Activated CD4-positive, alpha-beta T cell treated with anti-CD3 and anti-CD28 coated beads, Interleukin-2, amount 10 ng/mL, durations not matched to agents 24 days and 14 days (primary cell): ENCODE measurements around the gene CUL9. TPM values are rescaled to one million over a fixed set of nuclear protein-coding genes. Genes with fewer than 3 reads are reported as not detected.
A peak's percentile ranks its signal among the peaks of the same experiment; 100 is the strongest.

Experiments used
- DNase-seq: peaks from one replicate; pipeline ENCODE4 v3.0.0; 2022
- H3K27ac Mint-ChIP-seq: one replicate; pipeline ENCODE4 v1.8.0; 2022; ENCODE audit warnings: mild to moderate bottlenecking, mixed read lengths
- H3K27me3 Mint-ChIP-seq: one replicate; pipeline ENCODE4 v1.8.0; 2022; ENCODE audit warnings: mixed read lengths
- H3K36me3 Mint-ChIP-seq: one replicate; pipeline ENCODE4 v1.8.0; 2022; ENCODE audit warnings: low read depth, mild to moderate bottlenecking, mixed read lengths
- H3K4me1 Mint-ChIP-seq: one replicate; pipeline ENCODE4 v1.8.0; 2021; ENCODE audit warnings: mixed read lengths
- H3K4me3 Mint-ChIP-seq: one replicate; pipeline ENCODE4 v1.8.0; 2022; ENCODE audit warnings: mild to moderate bottlenecking, moderate library complexity, mixed read lengths
- H3K9me3 Mint-ChIP-seq: one replicate; pipeline ENCODE4 v1.8.0; 2021; ENCODE audit warnings: mixed read lengths
- intact Hi-C: fragments of 100-400 bp; cut with micrococcal nuclease; formaldehyde crosslinking; loops from one replicate; pipeline ENCODE4 v1.15.1; 2023
- total RNA-seq: library from RNA; stranded (reverse); gene quantifications from 2 replicates; pipeline ENCODE4 v1.2.3, GENCODE V29; 2022

Gene CUL9
- total RNA-seq, 1 donor from 2014 or later: 38.1 TPM

GRCh38 chr6:43240950-43241349 is 59.0 kb downstream of the CUL9 start:
- no peak overlapping the region for H3K27ac Mint-ChIP-seq
- intact Hi-C loops: no loop called here
- peaks cover 45% of the 10 kb centered on the region for H3K27me3 Mint-ChIP-seq
- peaks cover 4% of the 10 kb centered on the region for H3K4me1 Mint-ChIP-seq
- peaks cover 6% of the 10 kb centered on the region for H3K9me3 Mint-ChIP-seq
- H3K4me3 Mint-ChIP-seq: no peak overlapping the region
- no peaks in the 10 kb centered on the region for H3K36me3 Mint-ChIP-seq
- no peak for DNase-seq

GRCh38 chr6:43241446-43241845 is 59.5 kb downstream of the CUL9 start:
- H3K27me3 Mint-ChIP-seq: peaks cover 42% of the 10 kb centered on the region
- H3K4me1 Mint-ChIP-seq: peaks cover 7% of the 10 kb centered on the region
- no peak overlapping the region for H3K4me3 Mint-ChIP-seq
- H3K9me3 Mint-ChIP-seq: peaks cover 6% of the 10 kb centered on the region
- no peaks in the 10 kb centered on the region for H3K36me3 Mint-ChIP-seq
- no peak overlapping the region for H3K27ac Mint-ChIP-seq
- intact Hi-C loops: no loop called here
- DNase-seq: no peak

DNA sequence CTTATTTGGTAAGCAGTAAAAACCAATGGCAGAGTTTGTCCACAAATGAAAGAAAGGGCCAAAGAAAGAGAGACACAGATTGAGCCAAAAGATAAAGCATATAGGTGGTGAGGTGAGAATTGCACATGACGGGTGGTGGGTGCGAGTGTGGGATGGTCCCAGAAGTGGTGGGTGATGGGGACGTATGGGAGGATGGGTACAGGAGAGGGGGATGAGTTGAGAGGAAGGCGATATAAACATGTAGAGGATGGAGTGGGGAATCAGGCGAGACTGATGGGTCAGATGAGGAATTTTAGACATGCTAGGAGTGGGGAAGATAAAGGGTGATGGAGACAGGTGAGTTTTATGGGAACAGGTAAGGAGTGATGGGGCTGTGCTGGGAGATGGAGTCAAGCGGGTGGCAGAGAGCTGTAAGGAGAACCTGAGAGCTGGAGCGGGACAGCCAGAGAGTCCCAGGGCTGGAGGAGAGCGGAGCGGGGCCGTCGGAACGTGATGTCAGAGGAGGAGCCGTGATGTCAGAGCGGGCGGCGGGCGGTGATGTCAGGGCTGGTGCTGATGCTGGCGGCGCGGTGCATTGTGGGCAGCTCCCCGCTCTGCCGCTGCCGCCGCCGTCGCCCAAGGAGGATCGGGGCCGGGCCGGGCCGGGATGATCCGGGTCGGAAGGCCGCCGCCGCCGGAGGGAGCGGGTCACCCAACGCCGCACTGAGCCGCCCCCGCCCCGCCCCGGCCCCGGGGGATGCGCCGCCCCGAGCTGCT is 61.1 kb downstream of the CUL9 start, which contains the start of gene TTBK1:
Gene TTBK1, plus strand, starts transcription at position 574 of the 756 bp plus-strand sequence. CDS start 3,180 bp downstream, outside the sequence.
- DNase-seq: peak; percentile 80
- Mint-ChIP-seq H3K27me3 (peaks cover 40% of the 10 kb centered on the region), H3K9me3 (peaks cover 6% of the 10 kb centered on the region), H3K27ac (no peak within 1 kb of the TSS), H3K4me3 (no peak within 1 kb of the TSS), H3K4me1 (peaks cover 21% of the 10 kb centered on the region), H3K36me3 (no peaks in the 10 kb centered on the region)
- intact Hi-C loops: no loop called here

DNA sequence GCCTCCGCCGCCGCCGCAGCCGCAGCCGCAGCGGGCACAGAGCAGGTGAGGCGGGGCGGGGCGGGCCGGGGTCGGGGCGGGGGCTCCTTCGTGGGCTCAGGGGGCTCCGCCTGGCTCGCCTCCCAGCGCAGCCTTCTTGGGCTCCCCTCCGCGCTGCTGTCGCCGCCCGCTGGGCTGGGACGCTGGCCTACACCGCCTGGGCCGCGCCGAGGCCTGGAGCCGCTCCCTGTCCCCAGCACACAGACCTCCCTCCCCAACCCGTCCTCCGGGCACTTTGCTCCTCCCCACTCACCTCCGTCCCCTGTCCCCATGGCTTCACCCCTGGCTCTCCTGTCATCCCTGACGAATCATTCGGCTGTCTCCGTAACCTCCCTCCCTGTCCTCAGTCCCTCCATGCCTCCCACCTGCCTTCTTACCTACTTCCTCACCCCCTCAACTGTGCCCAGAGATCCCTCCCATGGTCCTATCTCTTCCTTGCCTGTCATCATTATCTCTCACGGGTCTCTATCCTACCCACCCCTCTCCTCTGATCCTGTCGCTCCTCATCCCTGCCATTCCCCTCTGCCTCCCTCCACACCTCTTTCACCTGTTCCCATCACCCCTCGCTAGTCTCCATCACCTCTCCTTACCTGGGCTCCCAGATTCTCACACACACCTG is 61.8 kb downstream of the CUL9 start:
- intact Hi-C loops: no loop called here
- H3K4me3 Mint-ChIP-seq: no peak overlapping the region
- peaks cover 36% of the 10 kb centered on the region for H3K27me3 Mint-ChIP-seq
- no peaks in the 10 kb centered on the region for H3K36me3 Mint-ChIP-seq
- H3K27ac Mint-ChIP-seq: no peak overlapping the region
- H3K4me1 Mint-ChIP-seq: peaks cover 21% of the 10 kb centered on the region
- peaks cover 6% of the 10 kb centered on the region for H3K9me3 Mint-ChIP-seq
- DNase-seq: no peak

DNA sequence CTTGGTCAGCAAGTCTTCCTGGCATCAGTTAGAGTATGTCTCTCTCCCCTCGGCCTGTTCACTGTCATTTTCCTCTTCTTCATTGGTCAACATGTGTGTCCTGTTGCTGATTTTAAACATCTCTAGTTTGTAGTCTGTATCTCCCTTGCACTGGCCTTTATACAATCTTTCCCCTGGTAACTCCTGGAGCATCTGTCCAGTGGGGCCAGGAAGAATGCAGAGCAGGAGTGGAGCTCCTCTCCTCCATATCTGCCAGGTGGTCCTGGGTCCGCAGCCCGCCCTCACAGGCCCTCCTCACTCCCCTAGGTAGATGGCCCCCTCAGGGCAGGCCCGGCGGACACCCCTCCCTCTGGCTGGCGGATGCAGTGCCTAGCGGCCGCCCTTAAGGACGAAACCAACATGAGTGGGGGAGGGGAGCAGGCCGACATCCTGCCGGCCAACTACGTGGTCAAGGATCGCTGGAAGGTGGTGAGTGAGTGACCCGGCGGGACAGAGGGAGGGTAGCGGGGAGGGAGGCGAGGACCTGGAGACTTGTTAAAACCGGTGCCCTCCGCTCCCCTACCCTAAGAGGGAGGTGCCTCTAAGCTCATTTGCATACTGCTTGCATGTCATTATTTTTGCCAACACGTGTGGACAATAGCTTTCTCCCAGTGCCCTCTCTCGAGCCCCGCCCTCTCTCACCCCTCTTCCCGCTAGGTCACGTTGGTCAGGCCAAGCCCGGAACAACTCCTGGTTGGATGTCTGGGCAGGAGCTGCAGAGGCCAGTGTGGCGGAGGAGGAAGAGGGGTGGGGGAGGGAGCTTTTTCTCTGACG is 64.5 kb downstream of the CUL9 start:
- Mint-ChIP-seq H3K9me3 (no peaks in the 10 kb centered on the region), H3K36me3 (no peaks in the 10 kb centered on the region), H3K27ac (peak overlapping the region; percentile 91), H3K27me3 (peaks cover 28% of the 10 kb centered on the region), H3K4me3 (peak overlapping the region; percentile 82), H3K4me1 (peaks cover 27% of the 10 kb centered on the region)
- intact Hi-C loops: loop anchor here (1.0 to 5.0 kb wide), 2 partner anchors 22 to 74 kb away; partner anchors contain the start of gene SRF
- no peak for DNase-seq

- intact Hi-C loops: loop anchor here (1.0 to 5.0 kb wide), 2 partner anchors 23 to 75 kb away; partner anchors contain the start of gene SRF
- Mint-ChIP-seq H3K36me3 (no peaks in the 10 kb centered on the region), H3K27me3 (peaks cover 26% of the 10 kb centered on the region), H3K9me3 (no peaks in the 10 kb centered on the region), H3K4me1 (peaks cover 30% of the 10 kb centered on the region), H3K27ac (peak overlapping the region; percentile 91), H3K4me3 (peak overlapping the region; percentile 82)
- DNase-seq: peak; percentile 94
Observed at GRCh38 chr6:43247114-43247999, 65.4 kb downstream of the CUL9 start.

- H3K36me3 Mint-ChIP-seq: no peaks in the 10 kb centered on the region
- H3K27ac Mint-ChIP-seq: peak overlapping the region; percentile 91
- H3K9me3 Mint-ChIP-seq: no peaks in the 10 kb centered on the region
- intact Hi-C loops: loop anchor here (5.0 kb wide), 1 partner anchor 76 kb away; the partner anchor contains the start of gene SRF
- no peak for DNase-seq
- H3K27me3 Mint-ChIP-seq: peaks cover 30% of the 10 kb centered on the region
- peaks cover 35% of the 10 kb centered on the region for H3K4me1 Mint-ChIP-seq
- H3K4me3 Mint-ChIP-seq: peak overlapping the region; percentile 82
Observed at GRCh38 chr6:43248101-43248500, 66.1 kb downstream of the CUL9 start.

DNA sequence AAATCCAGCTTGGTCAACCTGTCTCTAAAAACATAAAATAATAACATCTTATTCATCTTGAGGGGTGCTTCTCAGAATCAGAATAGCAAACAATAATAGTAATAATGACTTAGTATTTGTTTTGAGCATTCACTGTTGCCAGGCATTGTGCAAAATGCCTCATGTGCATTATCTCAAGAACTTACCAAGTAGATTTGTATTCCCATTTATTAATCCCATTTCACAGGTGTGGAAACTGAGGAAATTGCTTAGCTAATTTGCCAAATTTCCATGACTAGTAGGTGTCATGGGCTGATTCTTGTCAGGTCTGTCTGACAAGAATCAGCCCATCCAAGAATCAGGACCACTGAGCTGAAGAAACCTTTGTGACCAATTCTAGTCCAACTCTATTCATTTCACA is 66.8 kb downstream of the CUL9 start:
- no peaks in the 10 kb centered on the region for H3K9me3 Mint-ChIP-seq
- peaks cover 37% of the 10 kb centered on the region for H3K4me1 Mint-ChIP-seq
- no peak overlapping the region for H3K27ac Mint-ChIP-seq
- H3K27me3 Mint-ChIP-seq: peaks cover 30% of the 10 kb centered on the region
- no peak for DNase-seq
- H3K4me3 Mint-ChIP-seq: no peak overlapping the region
- H3K36me3 Mint-ChIP-seq: no peaks in the 10 kb centered on the region
- intact Hi-C loops: loop anchor here (5.0 kb wide), 1 partner anchor 76 kb away; the partner anchor contains the start of gene SRF

- H3K27ac Mint-ChIP-seq: no peak overlapping the region
- H3K4me1 Mint-ChIP-seq: peaks cover 46% of the 10 kb centered on the region
- no peaks in the 10 kb centered on the region for H3K9me3 Mint-ChIP-seq
- no peaks in the 10 kb centered on the region for H3K36me3 Mint-ChIP-seq
- H3K27me3 Mint-ChIP-seq: peaks cover 30% of the 10 kb centered on the region
- intact Hi-C loops: no loop called here
- no peak for DNase-seq
- no peak overlapping the region for H3K4me3 Mint-ChIP-seq
Observed at GRCh38 chr6:43250992-43251373, 69.0 kb downstream of the CUL9 start.

DNA sequence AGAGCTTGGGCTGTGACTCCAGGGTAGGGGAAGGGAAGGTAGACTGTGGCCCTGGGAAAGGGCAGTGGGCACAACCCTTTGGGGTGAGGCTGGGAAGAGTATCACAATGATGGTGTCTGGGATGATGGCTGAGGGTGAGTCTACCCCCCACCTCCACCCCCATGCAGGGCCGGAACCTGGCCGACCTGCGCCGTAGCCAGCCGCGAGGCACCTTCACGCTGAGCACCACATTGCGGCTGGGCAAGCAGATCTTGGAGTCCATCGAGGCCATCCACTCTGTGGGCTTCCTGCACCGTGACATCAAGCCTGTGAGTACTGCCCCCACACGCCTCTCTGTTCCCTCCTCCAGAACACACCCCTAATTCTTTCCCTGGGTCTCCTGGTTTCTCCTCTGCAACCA is 71.4 kb downstream of the CUL9 start:
- H3K36me3 Mint-ChIP-seq: no peaks in the 10 kb centered on the region
- H3K4me1 Mint-ChIP-seq: peaks cover 44% of the 10 kb centered on the region
- no peak overlapping the region for H3K4me3 Mint-ChIP-seq
- intact Hi-C loops: no loop called here
- H3K27me3 Mint-ChIP-seq: peaks cover 21% of the 10 kb centered on the region
- no peak overlapping the region for H3K27ac Mint-ChIP-seq
- H3K9me3 Mint-ChIP-seq: no peaks in the 10 kb centered on the region
- no peak for DNase-seq

DNA sequence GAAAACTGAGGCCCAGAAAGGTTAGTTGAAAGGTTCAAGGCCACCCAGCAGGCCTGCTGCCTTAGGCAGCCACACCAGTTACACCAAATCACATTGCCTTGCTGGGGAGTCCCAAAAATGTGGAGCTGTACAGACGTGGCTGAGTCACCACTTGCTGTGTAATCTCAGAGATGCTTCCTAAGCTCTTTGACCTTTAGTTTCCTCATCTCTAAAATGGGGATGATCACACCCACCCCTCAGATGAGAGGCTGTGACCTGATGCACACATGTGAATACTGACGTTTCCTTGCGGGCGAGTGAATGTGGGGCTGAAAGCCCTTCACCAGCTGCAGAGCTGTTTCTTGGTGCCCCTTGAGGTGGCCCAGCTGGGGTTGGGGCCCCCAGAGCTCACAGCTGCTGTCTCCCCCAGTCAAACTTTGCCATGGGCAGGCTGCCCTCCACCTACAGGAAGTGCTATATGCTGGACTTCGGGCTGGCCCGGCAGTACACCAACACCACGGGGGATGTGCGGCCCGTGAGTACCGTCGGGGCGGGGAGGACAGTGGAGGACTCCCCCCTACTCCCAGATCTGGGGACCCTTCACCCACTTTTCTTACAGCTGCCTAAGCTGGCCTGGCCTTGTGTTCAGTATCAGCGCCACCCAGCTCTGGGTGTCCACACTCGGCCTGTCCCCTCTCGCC is 72.3 kb downstream of the CUL9 start:
- intact Hi-C loops: no loop called here
- H3K27ac Mint-ChIP-seq: peak overlapping the region; percentile 31
- no peak overlapping the region for H3K4me3 Mint-ChIP-seq
- no peaks in the 10 kb centered on the region for H3K9me3 Mint-ChIP-seq
- DNase-seq: no peak
- H3K36me3 Mint-ChIP-seq: no peaks in the 10 kb centered on the region
- peaks cover 20% of the 10 kb centered on the region for H3K27me3 Mint-ChIP-seq
- H3K4me1 Mint-ChIP-seq: peaks cover 44% of the 10 kb centered on the region

DNA sequence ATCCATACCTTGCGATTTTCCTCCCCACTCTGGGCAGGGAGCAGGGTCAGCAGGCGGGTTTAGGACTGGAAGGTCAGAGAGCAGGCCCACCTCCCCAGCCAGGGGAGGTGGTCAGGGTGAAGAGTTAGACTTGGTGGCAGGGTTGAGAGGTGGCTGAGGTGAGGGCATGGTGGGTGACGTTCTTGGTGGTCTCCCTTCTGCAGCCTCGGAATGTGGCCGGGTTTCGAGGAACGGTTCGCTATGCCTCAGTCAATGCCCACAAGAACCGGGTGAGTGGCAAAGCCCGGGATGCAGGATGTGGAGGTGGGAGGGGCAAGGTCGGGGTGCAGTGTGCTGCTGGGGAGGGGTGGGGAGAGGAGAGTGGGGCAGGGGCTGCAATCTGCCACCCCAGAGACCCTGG is 72.8 kb downstream of the CUL9 start:
- no peak overlapping the region for H3K4me3 Mint-ChIP-seq
- peaks cover 20% of the 10 kb centered on the region for H3K27me3 Mint-ChIP-seq
- intact Hi-C loops: no loop called here

More for the DNA sequence above, 72.8 kb downstream of the CUL9 start:
- Mint-ChIP-seq H3K4me1 (peaks cover 44% of the 10 kb centered on the region), H3K9me3 (no peaks in the 10 kb centered on the region), H3K36me3 (no peaks in the 10 kb centered on the region), H3K27ac (peak overlapping the region; percentile 75)
- no peak for DNase-seq
